HG02981 (cell line): ENCODE data around the gene ZNF181.

ENCODE experiments used
- ATAC-seq: cut with Tn5 transposase; IDR thresholded peaks from one replicate; pipeline ENCODE4 v1.9.1; 2021; ENCODE audit warnings: mild to moderate bottlenecking, moderate library complexity; ENCODE audit not compliant: unreplicated experiment

ZNF181 gene

DNA sequence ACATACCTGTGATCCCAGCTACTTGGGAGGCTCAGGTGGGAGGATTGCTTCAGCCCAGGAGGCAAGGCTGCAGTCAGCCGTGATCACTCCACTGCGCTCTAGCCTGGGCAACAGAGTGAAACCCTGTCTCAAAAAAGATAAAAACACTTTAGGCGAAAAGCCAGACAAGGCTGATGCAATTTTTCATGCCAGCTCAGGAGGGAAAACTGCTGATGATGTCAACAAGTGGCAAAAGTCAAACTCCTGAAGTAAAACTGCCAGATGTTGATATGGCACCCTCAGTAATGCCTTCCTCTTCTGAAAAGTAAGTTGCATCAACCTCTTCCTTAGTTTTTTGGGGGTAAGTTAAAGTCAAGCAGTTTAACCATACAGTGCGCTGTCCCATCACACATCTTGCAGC is 23.4 kb downstream of the ZNF181 start:
- no peak for ATAC-seq

DNA sequence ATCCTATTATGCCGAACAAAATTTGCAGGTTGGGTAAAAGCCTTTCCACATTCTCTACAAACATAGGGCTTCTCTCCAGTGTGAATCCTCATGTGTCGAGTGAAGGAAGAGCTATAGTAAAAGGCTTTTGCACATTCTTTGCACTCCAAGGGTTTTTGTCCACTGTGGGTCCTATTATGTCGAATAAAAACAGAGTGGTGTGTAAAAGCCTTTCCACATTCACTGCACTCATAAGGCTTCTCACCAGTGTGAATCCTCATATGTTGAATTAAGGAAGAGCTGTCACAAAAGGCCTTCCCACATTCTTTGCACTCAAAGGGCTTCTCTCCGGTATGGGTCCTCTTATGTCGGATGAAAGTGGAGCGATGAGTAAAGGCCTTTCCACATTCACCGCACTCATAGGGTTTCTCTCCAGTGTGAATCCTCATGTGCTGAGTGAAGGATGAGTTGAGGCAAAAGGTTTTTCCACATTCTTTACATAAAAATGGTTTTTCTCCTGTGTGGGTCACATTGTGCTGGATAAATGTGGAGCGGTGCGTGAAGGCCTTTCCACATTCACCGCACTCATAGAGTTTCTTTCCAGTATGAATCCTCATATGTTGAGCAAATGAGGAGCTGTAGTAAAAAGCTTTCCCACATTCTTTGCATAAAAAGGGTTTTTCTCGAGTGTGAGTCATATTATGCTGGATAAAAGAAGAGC is 25.3 kb downstream of the ZNF181 start:
- no peak for ATAC-seq

- ATAC-seq: no peak
These were observed 32.3 kb downstream of the ZNF181 start for GRCh38 chr19:34766386-34766785.

- no peak for ATAC-seq
These were observed 33.9 kb downstream of the ZNF181 start for GRCh38 chr19:34767951-34768350.

DNA sequence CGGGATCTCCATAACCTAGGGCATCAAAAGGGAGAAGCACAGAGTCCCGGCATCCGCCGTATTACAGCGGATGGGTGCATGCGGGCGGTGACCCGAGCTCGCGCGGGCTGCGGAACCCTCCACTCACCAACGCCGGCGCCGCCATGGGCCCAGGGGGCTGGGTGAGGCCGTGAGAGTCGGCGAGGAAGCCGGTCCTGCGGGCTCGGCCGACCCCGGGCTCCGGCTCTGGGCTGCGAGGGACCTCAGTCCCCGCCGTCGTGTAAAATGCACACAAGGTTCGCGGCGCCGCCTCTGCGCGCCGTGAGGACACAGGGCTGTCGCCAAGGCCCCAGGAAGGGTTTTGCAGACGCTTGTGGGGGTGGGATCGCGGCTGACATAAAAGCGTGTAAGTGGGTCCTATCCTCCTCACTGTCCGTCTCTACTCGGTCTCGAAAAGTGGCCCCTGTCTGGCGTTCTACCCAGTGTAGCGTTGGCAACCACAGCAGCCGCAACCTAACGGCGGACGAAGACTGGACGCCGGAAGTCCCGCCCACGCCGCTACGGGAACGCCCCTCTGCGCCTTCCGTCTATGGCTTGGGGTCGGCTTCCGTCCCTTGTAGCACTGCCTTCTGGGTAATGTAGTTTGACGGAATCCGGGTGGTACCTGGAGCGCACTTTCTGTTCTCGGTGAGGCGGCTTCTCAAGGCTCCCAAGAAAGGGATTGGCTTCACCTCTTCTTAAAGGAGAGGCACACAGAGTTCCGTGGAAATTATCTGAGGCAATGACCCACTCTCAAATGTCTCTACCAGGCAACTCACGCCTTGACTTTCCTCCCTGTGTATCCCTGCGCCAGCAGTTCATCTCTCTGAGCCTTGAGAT is 38.9 kb downstream of the ZNF181 start, which contains the start of gene ZNF599:
TSS of gene ZNF599 (minus strand) at position 519 of the 858 bp plus-strand sequence. CDS start at position 145, 374 bp downstream.
- peak; percentile 98 for ATAC-seq

GRCh38 chr19:34773555-34773864 is 39.5 kb downstream of the ZNF181 start:
- no peak for ATAC-seq

DNA sequence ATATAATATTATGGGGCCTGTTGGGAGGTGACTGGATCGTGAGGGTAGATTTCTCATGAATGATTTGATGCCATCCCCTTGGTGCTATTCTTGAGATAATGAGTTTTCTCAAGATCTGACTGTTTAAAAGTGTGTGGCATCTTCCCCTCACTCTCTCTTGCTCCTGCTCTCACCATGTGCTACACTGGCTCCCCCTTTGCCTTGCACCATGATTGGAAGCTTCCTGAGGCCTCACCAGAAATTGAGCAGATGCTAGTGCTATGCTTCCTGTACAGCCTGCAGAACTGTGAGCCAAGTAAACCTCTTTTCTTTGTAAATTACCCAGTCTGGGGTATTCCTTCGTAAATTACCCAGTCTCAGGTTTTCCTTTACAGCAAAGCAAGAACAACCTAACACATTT is 40.8 kb downstream of the ZNF181 start:
- no peak for ATAC-seq

GRCh38 chr19:34778342-34778741 is 44.3 kb downstream of the ZNF181 start:
- no peak for ATAC-seq

- ATAC-seq: no peak
These were observed 45.6 kb downstream of the ZNF181 start for GRCh38 chr19:34779652-34780051.

DNA sequence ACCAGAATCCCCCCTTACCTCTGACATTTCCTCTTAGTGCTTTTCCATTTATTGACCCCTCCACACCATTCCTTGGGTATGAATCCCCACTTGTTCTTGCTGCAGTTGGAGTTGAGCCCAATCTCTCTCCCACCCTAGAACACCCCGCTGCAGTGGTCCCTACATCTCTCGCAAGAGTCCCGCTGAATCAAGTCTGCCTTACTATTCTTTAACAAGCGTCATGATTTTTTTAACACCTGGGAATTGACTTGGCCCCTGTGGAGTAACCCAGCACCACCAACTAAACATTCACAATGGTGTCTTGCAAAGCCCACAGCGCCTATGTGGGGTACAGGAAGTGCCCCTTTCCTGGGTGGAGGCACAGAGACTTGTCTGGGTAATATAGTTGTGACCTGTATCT is 52.2 kb downstream of the ZNF181 start:
- ATAC-seq: no peak

GRCh38 chr19:34787059-34787824 is 53.2 kb downstream of the ZNF181 start:
- no peak for ATAC-seq

- no peak for ATAC-seq
These were observed 54.0 kb downstream of the ZNF181 start for GRCh38 chr19:34788074-34788473.

DNA sequence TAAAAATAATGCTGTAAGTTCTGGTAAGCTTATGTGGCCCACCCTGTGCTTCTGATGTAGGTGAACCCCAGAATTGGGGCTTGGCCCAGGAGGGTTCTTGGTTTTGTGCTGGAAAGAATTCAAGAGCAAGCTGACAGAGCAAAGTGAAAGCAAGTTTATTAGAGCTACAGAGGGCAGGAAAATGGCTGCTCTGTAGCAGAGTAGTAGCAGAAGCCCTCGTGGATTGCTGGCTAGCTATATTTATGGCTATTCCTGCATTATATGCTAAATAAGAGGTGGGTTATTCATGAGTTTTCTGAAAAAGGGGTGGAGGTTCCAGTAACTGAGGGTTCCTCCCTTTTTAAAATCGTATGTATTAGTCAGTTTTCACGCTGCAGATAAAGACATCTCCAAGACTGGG is 59.5 kb downstream of the ZNF181 start:
- no peak for ATAC-seq

DNA sequence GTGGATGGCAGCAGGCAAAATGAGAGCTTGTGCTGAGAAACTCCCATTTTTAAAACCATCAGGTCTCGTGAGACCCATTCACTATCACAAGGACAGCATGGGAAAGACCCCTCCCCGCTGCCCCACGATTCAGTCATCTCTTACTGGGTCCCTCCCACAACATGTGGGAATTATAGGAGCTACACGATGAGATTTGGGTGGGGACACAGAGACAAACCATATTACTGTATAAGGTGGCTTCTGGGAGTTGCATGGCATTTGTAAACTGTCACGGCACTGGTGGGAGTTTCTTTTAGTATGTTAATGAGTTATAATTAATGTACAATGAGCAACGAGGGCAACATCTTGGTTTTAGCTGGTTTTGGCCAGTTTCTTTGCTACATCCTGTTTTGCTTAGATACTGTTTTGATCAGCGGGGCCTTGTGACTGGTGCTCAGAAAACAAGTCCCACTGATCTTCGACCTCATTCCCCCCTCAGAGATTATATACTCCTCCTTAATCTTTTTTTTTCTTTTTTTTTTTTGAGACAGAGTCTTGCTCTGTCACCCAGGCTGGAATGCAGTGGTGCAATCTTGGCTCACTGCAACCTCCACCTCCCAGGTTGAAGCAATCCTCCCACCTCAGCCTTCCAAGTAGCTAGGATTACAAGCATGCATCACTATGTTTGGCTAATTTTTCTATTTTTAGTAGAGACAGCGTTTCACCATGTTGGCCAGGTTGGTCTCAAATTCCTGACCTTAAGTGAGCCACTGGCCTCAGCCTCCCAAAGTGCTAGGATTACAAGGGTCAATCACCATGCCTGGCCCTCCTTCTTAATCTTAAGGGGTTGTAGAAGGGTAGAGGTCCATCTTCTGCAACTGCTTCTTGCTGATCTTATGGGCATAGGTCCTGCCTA is 60.3 kb downstream of the ZNF181 start:
- no peak for ATAC-seq
